ENCODE results near the gene TXNRD1.
"Not testable (repeated sequence)": the region's sequence is repeated elsewhere in the genome, so short reads cannot be mapped to it uniquely, and the experiment has no call there.

TXNRD1 gene

GRCh38 chr12:104215638-104216297 lies at the start of gene TXNRD1:
Gene TXNRD1, plus strand, starts transcription at chr12:104215779. Its CDS starts 24 bp downstream, at chr12:104215803.
- DNase-seq: peak; percentile 83

DNA sequence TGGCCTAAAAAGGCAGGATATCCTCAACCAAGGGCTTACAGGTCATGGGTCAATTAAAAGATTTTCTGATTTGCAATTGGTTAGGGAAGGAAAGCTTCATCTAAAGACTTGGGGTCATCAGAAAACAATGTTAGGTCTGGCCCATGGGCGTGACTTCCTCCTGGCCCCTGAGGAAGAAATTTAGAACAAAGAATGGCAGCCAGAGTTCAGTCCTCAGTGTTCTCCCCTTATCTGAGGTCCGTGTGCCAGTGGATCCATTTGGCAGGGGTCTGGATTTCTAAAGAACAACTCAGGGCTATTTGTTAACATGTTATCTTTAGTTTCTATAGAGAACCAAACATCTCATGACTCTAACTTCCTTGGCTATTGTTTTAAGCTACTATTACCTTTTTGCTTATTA lies 49.8 kb upstream of the TXNRD1 start:
- no peak for DNase-seq

DNA sequence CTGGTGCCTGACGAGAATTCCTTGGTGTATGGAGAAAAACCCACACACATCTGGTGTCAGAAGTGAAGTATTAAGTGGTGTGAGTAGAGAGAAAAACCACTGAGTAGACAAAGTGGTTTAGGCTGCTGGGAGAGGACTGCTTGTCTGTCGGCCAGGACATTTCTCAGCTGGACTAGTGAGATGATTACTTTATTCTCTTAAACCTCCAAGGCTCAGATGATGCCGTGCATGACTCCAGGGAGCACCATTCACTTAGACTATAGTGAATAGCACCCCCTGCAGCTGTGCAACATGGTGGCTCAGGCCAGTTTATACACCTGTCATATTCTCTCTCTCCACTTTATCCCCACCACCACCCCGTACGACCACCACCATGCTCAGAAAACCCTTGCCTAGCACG lies 49.1 kb upstream of the TXNRD1 start:
- no peak for DNase-seq

- DNase-seq: no peak
Measured at GRCh38 chr12:104167519-104168458, 47.8 kb upstream of the TXNRD1 start.

DNA sequence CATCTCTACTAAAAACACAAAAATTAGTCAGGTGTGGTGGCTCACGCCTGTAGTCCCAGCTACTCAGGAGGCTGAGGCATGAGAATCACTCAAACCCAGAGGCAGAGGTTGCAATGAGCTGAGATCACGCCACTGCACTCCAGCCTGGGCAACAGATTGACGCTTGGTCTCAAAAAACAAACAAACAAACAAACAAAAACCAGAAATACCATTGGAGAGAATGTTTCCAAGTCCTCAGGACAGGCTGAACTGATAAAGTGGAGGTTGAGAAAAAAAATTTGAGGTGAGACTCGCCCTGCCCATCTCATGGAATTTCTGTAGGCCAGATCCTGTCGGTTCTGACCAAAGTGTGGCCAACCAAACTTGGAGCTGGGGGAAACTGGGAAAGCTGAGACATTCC lies 47.0 kb upstream of the TXNRD1 start:
- no peak for DNase-seq

GRCh38 chr12:104171785-104172569 lies 43.6 kb upstream of the TXNRD1 start:
- no peak for DNase-seq

- no peak for DNase-seq
Measured at GRCh38 chr12:104172570-104172947, 43.0 kb upstream of the TXNRD1 start.

GRCh38 chr12:104173804-104174203 lies 41.8 kb upstream of the TXNRD1 start:
- DNase-seq: not testable (repeated sequence)

- DNase-seq: no peak
Measured at GRCh38 chr12:104175726-104176247, 39.8 kb upstream of the TXNRD1 start.

- DNase-seq: no peak
Measured at GRCh38 chr12:104177336-104177662, 38.3 kb upstream of the TXNRD1 start.

DNA sequence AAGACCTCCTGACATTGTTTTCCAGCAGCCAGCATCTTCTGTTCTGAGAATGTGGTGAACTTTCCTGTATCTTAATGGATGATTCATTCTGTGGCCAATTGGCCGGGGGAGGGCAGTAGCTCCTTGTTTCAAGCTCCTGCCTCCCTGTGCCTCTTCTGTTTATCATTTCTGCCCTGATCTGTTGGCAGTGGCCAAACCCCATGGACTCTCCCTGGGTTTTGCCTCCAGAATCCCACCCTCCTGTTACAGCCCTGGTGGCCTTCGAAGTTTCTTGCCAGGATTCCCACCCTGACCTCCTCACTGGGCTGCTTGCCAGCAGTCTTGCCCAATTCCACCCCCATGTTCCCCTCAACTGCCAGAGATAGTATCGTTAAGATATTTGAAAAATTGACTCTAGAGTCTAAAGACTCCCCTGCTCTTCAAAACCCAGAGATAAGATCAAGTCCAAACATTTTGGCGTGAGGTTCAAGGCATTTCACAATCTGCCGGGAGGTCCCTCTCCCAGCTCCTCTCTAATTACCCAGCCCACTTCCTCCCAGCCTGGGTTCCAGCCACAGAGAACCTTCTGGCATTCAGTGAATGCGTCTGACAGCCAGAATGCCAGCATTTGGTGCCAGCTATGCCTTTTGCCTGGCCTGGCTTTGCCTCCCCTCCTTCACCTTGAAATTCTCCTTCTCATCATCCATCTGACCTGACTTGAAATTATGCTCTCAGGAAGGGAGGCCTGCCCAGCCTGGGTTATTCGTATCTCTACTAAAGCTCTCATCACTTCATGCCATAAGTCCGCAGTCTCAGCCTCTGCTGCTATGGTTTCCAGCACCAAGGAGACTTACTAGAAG lies 37.7 kb upstream of the TXNRD1 start:
- no peak for DNase-seq

GRCh38 chr12:104180374-104180773 lies 35.2 kb upstream of the TXNRD1 start:
- DNase-seq: no peak

DNA sequence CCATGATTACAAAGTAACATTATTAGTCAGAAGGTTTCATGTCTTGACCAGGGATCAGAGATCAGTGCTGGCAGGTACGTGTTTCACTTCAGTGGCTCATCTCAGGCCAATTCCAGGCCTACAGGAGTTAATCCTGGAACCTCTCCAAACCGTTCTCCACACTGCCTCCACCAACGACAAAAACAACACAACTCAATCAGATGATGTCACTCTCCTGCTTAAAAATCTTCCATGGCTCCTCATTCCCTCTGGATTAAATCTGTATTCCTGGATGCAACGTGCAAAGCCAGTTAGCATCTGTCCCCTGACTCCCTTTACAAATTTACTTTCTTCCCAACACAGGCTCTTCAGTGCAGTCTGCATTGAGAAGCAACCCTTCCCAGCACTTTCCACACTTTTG lies 34.3 kb upstream of the TXNRD1 start:
- DNase-seq: no peak

DNA sequence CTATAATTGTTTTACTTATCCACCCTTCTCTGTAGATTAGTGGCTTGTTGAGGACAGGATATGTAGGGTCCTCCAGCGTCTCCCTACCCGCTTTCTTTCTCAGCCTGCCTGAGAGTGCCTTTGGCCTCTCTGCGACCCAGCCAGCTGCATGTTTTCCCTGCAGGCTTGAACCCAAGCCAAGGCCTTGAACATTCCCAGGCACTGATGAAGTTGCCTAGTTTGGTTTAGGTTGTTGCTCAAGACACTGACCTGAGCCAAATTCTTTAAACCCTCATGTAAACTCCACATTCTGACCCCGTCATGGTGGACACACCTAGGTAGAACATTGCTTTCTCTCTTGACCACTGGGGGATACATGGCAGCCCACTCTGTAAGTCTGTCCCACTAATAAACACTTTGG lies 33.4 kb upstream of the TXNRD1 start:
- DNase-seq: no peak

DNA sequence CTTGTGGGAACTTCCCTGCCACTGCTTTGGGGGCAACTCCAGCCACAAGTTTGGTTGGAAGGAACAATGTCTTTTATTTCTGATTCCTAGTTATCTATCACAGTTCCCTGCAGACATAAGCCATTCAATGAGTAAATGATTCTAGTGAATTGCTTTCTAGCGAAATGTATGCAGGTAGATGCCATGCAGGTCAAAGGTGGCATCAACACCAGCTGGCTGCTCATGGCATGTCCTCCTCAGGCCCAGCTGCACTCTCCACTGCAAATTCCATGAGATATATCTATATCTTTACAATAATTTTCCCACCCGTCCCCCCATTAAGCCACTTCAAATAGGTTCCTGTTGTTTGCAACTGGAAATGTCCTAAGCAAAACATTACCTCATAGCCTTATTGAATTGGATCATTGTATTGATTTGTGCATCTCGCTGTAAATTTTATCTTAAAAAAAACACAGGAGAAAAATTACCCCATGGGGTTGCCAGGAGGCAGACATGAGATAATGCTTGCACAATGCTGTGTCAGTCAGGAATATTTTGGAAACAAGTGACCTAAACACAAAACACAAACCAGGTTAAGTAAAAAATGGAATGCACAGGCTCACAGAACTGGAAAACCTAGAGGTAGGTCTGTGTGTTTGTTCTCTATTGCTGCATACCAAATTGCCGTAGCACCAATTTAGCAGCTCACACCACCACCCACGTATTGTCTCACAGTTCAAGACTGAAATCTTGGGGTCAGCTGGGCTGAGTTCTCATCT lies 32.8 kb upstream of the TXNRD1 start:
- no peak for DNase-seq

GRCh38 chr12:104183443-104183842 lies 32.1 kb upstream of the TXNRD1 start:
- DNase-seq: no peak

DNA sequence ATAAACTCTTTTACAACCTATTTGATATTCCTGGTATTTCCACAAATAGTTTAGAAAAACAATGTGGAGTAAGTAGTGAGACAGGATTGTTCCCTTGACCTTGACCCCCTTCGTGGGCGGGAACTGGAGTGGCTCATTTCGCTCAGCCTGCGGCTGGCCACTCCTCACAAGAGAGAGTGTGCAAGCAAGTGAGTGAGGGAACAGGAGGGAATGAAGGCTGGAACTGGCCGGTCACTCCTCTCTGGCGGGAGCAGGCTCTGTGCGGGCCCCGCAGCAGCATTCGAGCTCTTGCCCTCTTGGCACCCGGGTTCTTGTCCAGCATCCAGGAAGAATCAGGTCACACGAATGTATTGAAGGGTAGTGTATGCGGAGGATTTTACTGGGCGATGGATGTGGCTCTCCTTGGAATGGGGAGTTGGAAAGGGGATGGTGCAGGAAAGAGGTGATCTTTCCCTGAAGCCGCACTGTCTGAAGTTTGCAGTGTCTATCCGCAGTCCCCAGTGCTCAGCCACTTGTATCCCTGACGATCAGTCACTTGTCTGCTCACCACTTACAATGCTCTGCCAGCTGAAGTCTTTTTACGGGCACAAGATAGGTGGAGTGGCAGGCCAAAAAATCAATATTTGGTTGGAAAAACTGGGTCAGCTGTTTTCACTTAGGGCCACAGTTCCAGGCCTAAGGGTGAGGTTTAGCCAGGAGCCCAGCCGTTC lies 28.0 kb upstream of the TXNRD1 start:
- DNase-seq: no peak

DNA sequence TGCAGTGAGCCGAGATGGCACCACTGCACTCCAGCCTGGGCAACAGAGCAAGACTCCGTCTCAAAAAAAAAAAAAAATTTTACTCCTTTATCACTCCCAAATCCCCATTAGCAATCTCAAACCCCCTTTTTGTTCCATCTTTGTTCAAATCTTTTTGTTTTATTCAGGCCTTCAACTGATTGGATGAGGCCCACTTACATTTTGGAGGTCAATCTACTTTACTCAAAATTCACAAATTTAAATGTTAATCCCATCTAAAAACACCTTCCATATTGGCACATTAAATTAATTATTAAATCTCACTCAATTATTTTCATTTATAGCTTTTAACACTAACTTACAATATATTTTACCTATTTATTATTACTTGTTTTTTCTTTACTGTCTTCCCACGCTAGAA lies 27.0 kb upstream of the TXNRD1 start:
- no peak for DNase-seq

DNA sequence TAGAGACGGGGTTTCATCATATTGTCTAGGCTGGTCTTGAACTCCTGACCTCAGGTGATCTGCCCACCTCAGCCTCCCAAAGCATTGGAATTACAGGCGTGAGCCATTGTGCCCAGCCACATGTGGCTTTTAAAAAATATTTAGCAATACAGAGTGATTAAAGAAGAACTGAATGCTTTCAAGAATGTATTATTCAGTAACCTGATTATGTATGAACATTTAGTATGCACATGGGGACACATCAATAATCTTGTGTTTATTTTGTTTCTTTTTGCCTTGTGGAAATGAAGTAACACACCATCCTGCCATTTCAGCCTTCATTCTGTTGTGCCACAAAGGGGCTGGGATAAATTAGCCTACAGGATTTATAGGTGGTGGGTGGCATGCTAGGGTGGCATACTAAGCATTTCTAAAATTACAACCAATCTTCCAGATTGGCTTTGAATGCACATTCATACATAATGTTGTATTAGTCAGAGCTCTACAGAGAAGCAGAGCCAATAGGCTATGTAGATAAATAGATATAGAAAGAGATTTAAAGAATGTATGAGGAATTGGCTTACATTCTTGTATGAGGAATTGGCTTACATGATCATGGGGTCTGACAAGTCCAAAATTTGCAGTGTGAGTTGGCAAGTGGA lies 25.5 kb upstream of the TXNRD1 start:
- DNase-seq: no peak

DNA sequence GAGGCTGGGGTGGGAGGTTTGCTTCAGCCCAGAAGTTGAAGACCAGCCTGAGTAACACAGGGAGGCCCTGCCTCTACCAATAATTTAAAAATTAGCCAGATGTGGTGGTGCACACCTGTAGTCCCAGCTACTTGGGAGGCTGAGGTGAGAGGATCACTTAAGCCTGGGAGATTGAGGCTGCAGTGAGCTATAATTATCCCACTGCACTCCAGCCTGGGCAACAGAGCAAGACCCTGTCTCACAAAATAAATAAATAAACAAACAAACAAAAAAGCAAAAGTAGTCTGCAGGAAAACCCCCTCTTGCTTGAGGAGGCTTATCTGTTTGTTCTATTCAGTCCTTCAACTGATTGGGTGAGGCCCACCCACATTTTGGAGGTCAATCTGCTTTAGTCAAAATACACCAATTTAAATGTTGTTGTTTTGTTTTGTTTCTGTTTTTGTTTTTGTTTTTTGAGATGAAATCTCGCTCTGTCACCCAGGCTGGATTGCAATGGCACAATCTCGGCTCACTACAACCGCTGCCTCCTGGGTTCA lies 24.9 kb upstream of the TXNRD1 start:
- DNase-seq: no peak
